K562 (cell line): Measurements from ENCODE around the gene THBS1. TPM values are rescaled to one million over a fixed set of nuclear protein-coding genes. Genes with fewer than 3 reads are reported as not detected.

Experiments used
- ATAC-seq: fragments of 200-7000 bp; cut with Tn5 transposase; 3 replicates; pipeline ENCODE4 v1.9.1; 2020; ENCODE audit warnings: moderate library complexity
- BruUV-seq: library from RNA; stranded (reverse); fragments of 400-500 nt; replicated peaks from 2 replicates; lab custom pipeline; 2021; lab: Mats Ljungman, UMichigan
- CTCF ChIA-PET: fragments of 300-600 bp; formaldehyde crosslinking; extraction: SDS; loops from one replicate; lab custom pipeline; 2021; ENCODE audit warnings: low intra/inter-chr PET ratio; lab: Yijun Ruan, JAX
- POLR2A ChIA-PET: fragments of 300-600, 350-650 bp; sonication (Branson Sonifier 250); formaldehyde crosslinking; extraction: SDS; loops from one replicate; lab custom pipeline; 2021; ENCODE audit warnings: antibody characterized with exemption, inconsistent platforms; lab: Yijun Ruan, JAX
- DNase-seq, 4 experiments: peaks; one replicate each; pipeline versions ENCODE4 v3.0.0 to v3.0.0-alpha.2; 2011 to 2018; ENCODE audit warnings: low spot score in 3 of 4, mixed read lengths in 3 of 4; ENCODE audit errors: extremely low read depth in 1 of 4
- FAIRE-seq: peaks from 2 replicates; lab custom pipeline; 2011; peaks lifted over from hg19 to GRCh38; lab: Jason Lieb, UNC
- H2AFZ ChIP-seq: 2 replicates; pipeline ENCODE4 v1.6.0; 2011; ENCODE audit warnings: low read depth, low read length, control low read depth, inconsistent platforms
- H3K27ac ChIP-seq: fragments of 200-600 bp; 3 replicates; pipeline ENCODE4 v1.8.0; 2011; ENCODE audit warnings: low read depth, mild to moderate bottlenecking, control low read depth, inconsistent platforms, low read length, moderate library complexity, mixed read lengths; ENCODE audit errors: extremely low read depth
- H3K27me3 ChIP-seq, 2 experiments: fragments of 300-600 bp in 1 of 2; 2 replicates in 1 of 2; 3 replicates in 1 of 2; pipeline versions ENCODE4 v1.6.0 to v1.8.0; 2011; ENCODE audit warnings: inconsistent platforms in 2 of 2, low read length in 2 of 2, mild to moderate bottlenecking in 1 of 2, mixed read lengths in 1 of 2, moderate library complexity in 1 of 2; ENCODE audit not compliant: control insufficient read depth in 2 of 2, insufficient read depth in 2 of 2
- H3K36me3 ChIP-seq: fragments of 300-600 bp; 3 replicates; pipeline ENCODE4 v1.8.0; 2011; ENCODE audit warnings: mild to moderate bottlenecking, low read length, inconsistent platforms; ENCODE audit not compliant: control insufficient read depth, insufficient read depth
- H3K4me1 ChIP-seq, 2 experiments: fragments of 200-600 bp in 1 of 2; replicated peaks in 1 of 2; 2 replicates in 1 of 2; 3 replicates in 1 of 2; pipeline versions ENCODE4 v1.5.1 to v1.8.0; 2011; ENCODE audit warnings: inconsistent platforms in 2 of 2, low read length in 2 of 2, mild to moderate bottlenecking in 1 of 2, mixed read lengths in 1 of 2, moderate library complexity in 1 of 2; ENCODE audit not compliant: control insufficient read depth in 2 of 2, insufficient read depth in 2 of 2
- H3K4me2 ChIP-seq: 2 replicates; pipeline ENCODE4 v1.6.1; 2011; ENCODE audit warnings: low read length, control low read depth, inconsistent platforms, mixed read lengths; ENCODE audit not compliant: insufficient read depth
- H3K4me3 ChIP-seq: fragments of 200-600 bp; sonication (generic), shearing (Covaris generic); 2 replicates; pipeline ENCODE4 v1.5.1; 2016; ENCODE audit warnings: control low read depth, inconsistent platforms
- H3K79me2 ChIP-seq: fragments of 200-600 bp; 3 replicates; pipeline ENCODE4 v1.8.0; 2011; ENCODE audit warnings: low read length, inconsistent platforms; ENCODE audit not compliant: control insufficient read depth, insufficient read depth
- H3K9ac ChIP-seq, 2 experiments: 2 replicates each; pipeline versions ENCODE4 v1.6.0 to v1.6.1; 2011; ENCODE audit warnings: low read depth in 2 of 2, low read length in 2 of 2, control low read depth in 1 of 2, inconsistent platforms in 1 of 2, mild to moderate bottlenecking in 1 of 2, mixed read lengths in 1 of 2; ENCODE audit not compliant: insufficient read depth in 1 of 2
- H3K9me1 ChIP-seq: one replicate; pipeline ENCODE4 v1.6.0; 2011; ENCODE audit warnings: inconsistent platforms, mild to moderate bottlenecking, low read length, moderate library complexity; ENCODE audit not compliant: control insufficient read depth, insufficient read depth
- H3K9me3 ChIP-seq: replicated peaks from 2 replicates; pipeline ENCODE4 v1.5.1; 2011; ENCODE audit warnings: low read depth, low read length, inconsistent platforms; ENCODE audit not compliant: control insufficient read depth, insufficient read depth
- H4K20me1 ChIP-seq: replicated peaks from 2 replicates; pipeline ENCODE4 v1.6.1; 2011; ENCODE audit warnings: low read length, inconsistent platforms, mixed read lengths; ENCODE audit not compliant: control insufficient read depth, insufficient read depth
- CHCHD3 ChIP-seq: fragments of 250-450 bp; sonication (Bioruptor Pico); IDR thresholded peaks from 2 replicates; pipeline ENCODE4 v2.1.2; 2022; ENCODE audit warnings: mild to moderate bottlenecking
- JUNB ChIP-seq: fragments of 450-650 bp; formaldehyde crosslinking; conservative IDR thresholded peaks from 2 replicates; pipeline ENCODE4 v1.4.0; 2020; ENCODE audit warnings: mild to moderate bottlenecking
- NR3C1 ChIP-seq: sonication (generic); formaldehyde crosslinking; IDR thresholded peaks from 2 replicates; pipeline ENCODE4 v1.8.1; 2022; ENCODE audit warnings: missing genetic modification reagents
- RBM15 ChIP-seq: fragments of 200-400 bp; formaldehyde crosslinking; IDR thresholded peaks from 2 replicates; pipeline ENCODE4 v1.6.1; 2018; ENCODE audit warnings: mild to moderate bottlenecking, low read length, moderate library complexity; ENCODE audit not compliant: insufficient read depth
- SRSF1 ChIP-seq: fragments of 200-400 bp; formaldehyde crosslinking; IDR thresholded peaks from 2 replicates; pipeline ENCODE4 v1.6.1; 2017; ENCODE audit warnings: mild to moderate bottlenecking, low read depth, low read length, moderate library complexity
- ZFP30 ChIP-seq: fragments of 250-450 bp; sonication (Bioruptor Pico); IDR thresholded peaks from 2 replicates; pipeline ENCODE4 v1.8.0; 2022; ENCODE audit warnings: moderate library complexity, mild to moderate bottlenecking, inconsistent platforms, borderline replicate concordance
- ZFPM2 ChIP-seq: fragments of 250-450 bp; sonication (Bioruptor Pico); IDR thresholded peaks from 2 replicates; pipeline ENCODE4 v1.5.1; 2022; ENCODE audit warnings: mild to moderate bottlenecking
- ZNF174 ChIP-seq: fragments of 250-450 bp; sonication (Bioruptor Pico); IDR thresholded peaks from 2 replicates; pipeline ENCODE4 v1.4.0; 2020; ENCODE audit warnings: mild to moderate bottlenecking
- ZNF75A ChIP-seq: fragments of 450-650 bp; formaldehyde crosslinking; IDR thresholded peaks from 2 replicates; pipeline ENCODE4 v1.4.0; 2020; ENCODE audit warnings: mild to moderate bottlenecking
- ZNF76 ChIP-seq: fragments of 250-450 bp; sonication (Bioruptor Pico); IDR thresholded peaks from 2 replicates; pipeline ENCODE4 v1.4.0; 2020; ENCODE audit warnings: mild to moderate bottlenecking, moderate library complexity, borderline replicate concordance
- ZNF785 ChIP-seq: fragments of 250-450 bp; sonication (Bioruptor Pico); IDR thresholded peaks from 2 replicates; pipeline ENCODE4 v1.4.0; 2020; ENCODE audit warnings: mild to moderate bottlenecking
- WGBS: fragments of 100-300 bp; shearing (Covaris generic); methylation state at CpG from one replicate; pipeline ENCODE4 v1.1.6; 2016; ENCODE audit warnings: low coverage, mixed read lengths; ENCODE audit not compliant: insufficient coverage; ENCODE audit errors: missing lambda C conversion rate; 5-methylcytosine and 5-hydroxymethylcytosine counted together
- in situ Hi-C: fragments of 300-500 bp; cut with MboI; formaldehyde crosslinking; loops from 4 replicates; pipeline ENCODE4 v1.15.0; 2018; ENCODE audit warnings: inconsistent platforms, mixed read lengths
- intact Hi-C: fragments of 100-400 bp; cut with micrococcal nuclease; formaldehyde crosslinking; loops from 2 replicates; pipeline ENCODE4 v1.14.2; 2022
- polyA plus RNA-seq, 8 experiments: library from polyadenylated mRNA; depleted of rRNA in 4 of 8; stranded (reverse) in 5 of 8; unstranded in 3 of 8; fragments of >200 nt; fragmentation: Nextera tagmentation in 2 of 8; fragmentation: Illumina TruSeq in 1 of 8; extraction: Ambion mirVana in 2 of 8; extraction: Trizol in 1 of 8; gene quantifications; 2 replicates each; pipeline versions ENCODE4 v1.2.1 to v1.2.3, GENCODE V29; 2011 to 2014; ENCODE audit warnings: inconsistent platforms in 1 of 8, missing spikeins in 1 of 8
- total RNA-seq, 7 experiments: library from RNA; depleted of rRNA in 6 of 7; stranded (reverse); fragments of >200 nt in 6 of 7; fragmentation: Illumina TruSeq in 2 of 7; extraction: Trizol in 2 of 7; gene quantifications; 2 replicates each; pipeline versions ENCODE4 v1.2.1 to v1.2.3, GENCODE V29; 2011 to 2021; ENCODE audit warnings: low replicate concordance in 1 of 7
- TF ChIP-seq, protein P1 (sequence below): fragments of 250-450 bp; sonication (Bioruptor Pico); IDR thresholded peaks from 2 replicates; pipeline ENCODE4 v1.8.0; 2022; ENCODE audit warnings: inconsistent platforms, mild to moderate bottlenecking, moderate library complexity, borderline replicate concordance
- TF ChIP-seq, protein P2 (sequence below): fragments of 250-450 bp; sonication (Bioruptor Pico); IDR thresholded peaks from 2 replicates; pipeline ENCODE4 v1.5.0; 2022; ENCODE audit warnings: mild to moderate bottlenecking
- TF ChIP-seq, protein P3 (sequence below): fragments of 250-450 bp; sonication (Bioruptor Pico); IDR thresholded peaks from 2 replicates; pipeline ENCODE4 v1.5.0; 2020; ENCODE audit warnings: mild to moderate bottlenecking, borderline replicate concordance

THBS1 gene
- total and polyA plus RNA-seq, 9 of the 15 experiments (the other 6 are each of a cell fraction or from before 2014, with no cell fraction given): 0.04 to 1.3 (median 0.40) TPM

DNA sequence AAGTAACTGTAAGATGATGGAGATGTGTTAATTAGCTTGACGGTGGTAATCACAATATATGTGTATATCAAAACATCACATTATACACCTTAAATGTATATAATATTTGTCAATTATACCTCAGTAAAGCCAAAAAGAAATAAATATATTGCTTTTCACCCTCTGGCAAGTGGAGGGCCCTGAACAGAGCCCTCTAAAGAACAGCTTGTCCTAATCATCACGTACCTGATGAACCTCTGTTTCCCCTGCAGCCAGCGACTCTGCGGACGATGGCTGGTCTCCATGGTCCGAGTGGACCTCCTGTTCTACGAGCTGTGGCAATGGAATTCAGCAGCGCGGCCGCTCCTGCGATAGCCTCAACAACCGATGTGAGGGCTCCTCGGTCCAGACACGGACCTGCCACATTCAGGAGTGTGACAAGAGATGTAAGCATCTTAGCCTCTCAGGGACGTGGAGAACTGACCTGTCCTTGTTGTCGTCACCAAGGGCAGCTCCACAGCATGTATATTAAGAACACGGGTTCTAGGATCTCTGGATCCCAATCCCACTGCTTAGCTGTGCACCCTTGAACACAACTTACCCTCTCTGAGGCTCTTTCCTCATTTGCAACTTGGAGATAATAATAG is 6.3 kb downstream of the THBS1 start:
- Histone ChIP-seq H3K4me1 (no peaks in the 10 kb centered on the region; a peak in 1 of 5 replicates), H3K36me3 (no peaks in the 10 kb centered on the region), H3K9me3 (no peaks in the 10 kb centered on the region), H3K27ac (no peak overlapping the region), H3K79me2 (no peaks in the 10 kb centered on the region), H3K9ac (no peak overlapping the region), H3K27me3 (peaks cover 34 to 64% of the 10 kb centered on the region in 2 experiments), H3K9me1 (no peaks in the 10 kb centered on the region), H3K4me3 (no peak overlapping the region), H4K20me1 (no peaks in the 10 kb centered on the region), H3K4me2 (no peak overlapping the region), H2AFZ (no peak overlapping the region)
- intact Hi-C loops (loop anchor here (10.0 kb wide), 2 partner anchors 192 to 882 kb away; no protein-coding TSS in a partner anchor), in situ Hi-C loops (loop anchor here (25.0 kb wide), 1 partner anchor 775 kb away; no protein-coding TSS in a partner anchor)
- BruUV-seq: no TSS peak
- ChIA-PET POLR2A (interaction anchor here (0.6 kb wide), 1 partner anchor 13 kb away, joined by 3 read pairs; no protein-coding TSS in a partner anchor), CTCF (no interaction called here)
- FAIRE-seq: no peak
- TF ChIP-seq JUNB (CRISPR knock-in tag) (no peak), ZNF174 (CRISPR knock-in tag) (no peak), RBM15 (no peak), SRSF1 (no peak), ZFP30 (no peak), ZFPM2 (CRISPR knock-in tag) (no peak), ZNF76 (CRISPR knock-in tag) (no peak), ZNF75A (no peak), ZNF785 (no peak), NR3C1 (CRISPR knock-in tag) (no peak), CHCHD3 (no peak)
- TF ChIP-seq, protein P1, sequence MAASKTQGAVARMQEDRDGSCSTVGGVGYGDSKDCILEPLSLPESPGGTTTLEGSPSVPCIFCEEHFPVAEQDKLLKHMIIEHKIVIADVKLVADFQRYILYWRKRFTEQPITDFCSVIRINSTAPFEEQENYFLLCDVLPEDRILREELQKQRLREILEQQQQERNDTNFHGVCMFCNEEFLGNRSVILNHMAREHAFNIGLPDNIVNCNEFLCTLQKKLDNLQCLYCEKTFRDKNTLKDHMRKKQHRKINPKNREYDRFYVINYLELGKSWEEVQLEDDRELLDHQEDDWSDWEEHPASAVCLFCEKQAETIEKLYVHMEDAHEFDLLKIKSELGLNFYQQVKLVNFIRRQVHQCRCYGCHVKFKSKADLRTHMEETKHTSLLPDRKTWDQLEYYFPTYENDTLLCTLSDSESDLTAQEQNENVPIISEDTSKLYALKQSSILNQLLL (CRISPR knock-in tag): no peak
- TF ChIP-seq, protein P2, sequence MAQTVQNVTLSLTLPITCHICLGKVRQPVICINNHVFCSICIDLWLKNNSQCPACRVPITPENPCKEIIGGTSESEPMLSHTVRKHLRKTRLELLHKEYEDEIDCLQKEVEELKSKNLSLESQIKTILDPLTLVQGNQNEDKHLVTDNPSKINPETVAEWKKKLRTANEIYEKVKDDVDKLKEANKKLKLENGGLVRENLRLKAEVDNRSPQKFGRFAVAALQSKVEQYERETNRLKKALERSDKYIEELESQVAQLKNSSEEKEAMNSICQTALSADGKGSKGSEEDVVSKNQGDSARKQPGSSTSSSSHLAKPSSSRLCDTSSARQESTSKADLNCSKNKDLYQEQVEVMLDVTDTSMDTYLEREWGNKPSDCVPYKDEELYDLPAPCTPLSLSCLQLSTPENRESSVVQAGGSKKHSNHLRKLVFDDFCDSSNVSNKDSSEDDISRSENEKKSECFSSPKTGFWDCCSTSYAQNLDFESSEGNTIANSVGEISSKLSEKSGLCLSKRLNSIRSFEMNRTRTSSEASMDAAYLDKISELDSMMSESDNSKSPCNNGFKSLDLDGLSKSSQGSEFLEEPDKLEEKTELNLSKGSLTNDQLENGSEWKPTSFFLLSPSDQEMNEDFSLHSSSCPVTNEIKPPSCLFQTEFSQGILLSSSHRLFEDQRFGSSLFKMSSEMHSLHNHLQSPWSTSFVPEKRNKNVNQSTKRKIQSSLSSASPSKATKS (CRISPR knock-in tag): no peak
- TF ChIP-seq, protein P3, sequence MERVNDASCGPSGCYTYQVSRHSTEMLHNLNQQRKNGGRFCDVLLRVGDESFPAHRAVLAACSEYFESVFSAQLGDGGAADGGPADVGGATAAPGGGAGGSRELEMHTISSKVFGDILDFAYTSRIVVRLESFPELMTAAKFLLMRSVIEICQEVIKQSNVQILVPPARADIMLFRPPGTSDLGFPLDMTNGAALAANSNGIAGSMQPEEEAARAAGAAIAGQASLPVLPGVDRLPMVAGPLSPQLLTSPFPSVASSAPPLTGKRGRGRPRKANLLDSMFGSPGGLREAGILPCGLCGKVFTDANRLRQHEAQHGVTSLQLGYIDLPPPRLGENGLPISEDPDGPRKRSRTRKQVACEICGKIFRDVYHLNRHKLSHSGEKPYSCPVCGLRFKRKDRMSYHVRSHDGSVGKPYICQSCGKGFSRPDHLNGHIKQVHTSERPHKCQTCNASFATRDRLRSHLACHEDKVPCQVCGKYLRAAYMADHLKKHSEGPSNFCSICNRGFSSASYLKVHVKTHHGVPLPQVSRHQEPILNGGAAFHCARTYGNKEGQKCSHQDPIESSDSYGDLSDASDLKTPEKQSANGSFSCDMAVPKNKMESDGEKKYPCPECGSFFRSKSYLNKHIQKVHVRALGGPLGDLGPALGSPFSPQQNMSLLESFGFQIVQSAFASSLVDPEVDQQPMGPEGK (CRISPR knock-in tag): no peak
- DNase-seq: no peak
- WGBS: 10% methylated on average over 17 of the region's 17 CpGs
- no peak for ATAC-seq
